ENCODE results near the gene MRM1. TPM values are rescaled to one million over a fixed set of nuclear protein-coding genes. Genes with fewer than 3 reads are reported as not detected.
A peak's percentile ranks its signal among the peaks of the same experiment; 100 is the strongest.

Gene MRM1
- 1 to 10 TPM; 4.6 to 6.1 TPM for polyA plus RNA-seq

GRCh38 chr17:36601303-36602029, at the start of gene MRM1:
TSS of gene MRM1 (plus strand) at chr17:36601583. CDS start at chr17:36601811, 228 bp downstream.
- 0 to 1% methylated on average over 57 to 60 of the region's 60 CpGs for WGBS, 2 donors
- peaks cover 0 to 1% of the 10 kb centered on the region in 2 donors for H3K36me3 ChIP-seq (ENCODE audit: control insufficient read depth in 2 of 2, insufficient read depth in 2 of 2, low read length in 1 of 2)

GRCh38 chr17:36553459-36553858, 47.9 kb upstream of the MRM1 start:
- Histone ChIP-seq H3K4me3 (ENCODE audit: low read depth in 1 of 2, low read length in 2 of 2) (no peak overlapping the region), H3K4me1 (ENCODE audit: control insufficient read depth in 2 of 2, insufficient read depth in 2 of 2, low read length in 1 of 2) (no peaks in the 10 kb centered on the region), H3K27me3 (ENCODE audit: control insufficient read depth in 1 of 2, insufficient read depth in 2 of 2, low read length in 2 of 2) (no peaks in the 10 kb centered on the region), H3K36me3 (ENCODE audit: control insufficient read depth in 2 of 2, insufficient read depth in 2 of 2, low read length in 1 of 2) (peaks cover 10 to 16% of the 10 kb centered on the region in 2 donors), H3K27ac (ENCODE audit: low read depth in 2 of 2, low read length in 1 of 2) (no peak overlapping the region), H3K9me3 (ENCODE audit: control insufficient read depth in 2 of 2, insufficient read depth in 1 of 2, low read depth in 1 of 2, low read length in 1 of 2) (no peaks in the 10 kb centered on the region)
- WGBS, 2 donors = 86% methylated on average over 3 of the region's 3 CpGs

More at GRCh38 chr17:36601303-36602029, at the start of gene MRM1:
- H3K27ac ChIP-seq (ENCODE audit: low read depth in 2 of 2, low read length in 1 of 2) = peak within 1 kb of the TSS; percentile 81 to 91
- peak within 1 kb of the TSS; percentile 73 to 93 for H3K4me3 ChIP-seq (ENCODE audit: low read depth in 1 of 2, low read length in 2 of 2)
- no peaks in the 10 kb centered on the region for H3K27me3 ChIP-seq (ENCODE audit: control insufficient read depth in 1 of 2, insufficient read depth in 2 of 2, low read length in 2 of 2)
- no peaks in the 10 kb centered on the region for H3K9me3 ChIP-seq (ENCODE audit: control insufficient read depth in 2 of 2, insufficient read depth in 1 of 2, low read depth in 1 of 2, low read length in 1 of 2)
- peaks cover 0 to 3% of the 10 kb centered on the region in 2 donors for H3K4me1 ChIP-seq (ENCODE audit: control insufficient read depth in 2 of 2, insufficient read depth in 2 of 2, low read length in 1 of 2)

- Histone ChIP-seq H3K27me3 (ENCODE audit: control insufficient read depth in 1 of 2, insufficient read depth in 2 of 2, low read length in 2 of 2) (no peaks in the 10 kb centered on the region), H3K27ac (ENCODE audit: low read depth in 2 of 2, low read length in 1 of 2) (no peak overlapping the region), H3K4me1 (ENCODE audit: control insufficient read depth in 2 of 2, insufficient read depth in 2 of 2, low read length in 1 of 2) (no peaks in the 10 kb centered on the region), H3K4me3 (ENCODE audit: low read depth in 1 of 2, low read length in 2 of 2) (no peak overlapping the region), H3K9me3 (ENCODE audit: control insufficient read depth in 2 of 2, insufficient read depth in 1 of 2, low read depth in 1 of 2, low read length in 1 of 2) (no peaks in the 10 kb centered on the region), H3K36me3 (ENCODE audit: control insufficient read depth in 2 of 2, insufficient read depth in 2 of 2, low read length in 1 of 2) (peaks cover 0 to 15% of the 10 kb centered on the region in 2 donors)
- whole genome bisulfite sequencing, 2 donors = 93 to 94% methylated on average over 4 of the region's 4 CpGs
Observed at GRCh38 chr17:36566081-36566480, 35.3 kb upstream of the MRM1 start.

- no peak overlapping the region for H3K27ac ChIP-seq (ENCODE audit: low read depth in 2 of 2, low read length in 1 of 2)
- H3K4me3 ChIP-seq (ENCODE audit: low read depth in 1 of 2, low read length in 2 of 2) = no peak overlapping the region
- H3K9me3 ChIP-seq (ENCODE audit: control insufficient read depth in 2 of 2, insufficient read depth in 1 of 2, low read depth in 1 of 2, low read length in 1 of 2) = no peaks in the 10 kb centered on the region
- peaks cover 5 to 14% of the 10 kb centered on the region in 2 donors for H3K36me3 ChIP-seq (ENCODE audit: control insufficient read depth in 2 of 2, insufficient read depth in 2 of 2, low read length in 1 of 2)
- no peaks in the 10 kb centered on the region for H3K27me3 ChIP-seq (ENCODE audit: control insufficient read depth in 1 of 2, insufficient read depth in 2 of 2, low read length in 2 of 2)
- H3K4me1 ChIP-seq (ENCODE audit: control insufficient read depth in 2 of 2, insufficient read depth in 2 of 2, low read length in 1 of 2) = no peaks in the 10 kb centered on the region
- 95 to 98% methylated on average over 12 of the region's 12 CpGs for WGBS, 2 donors
Observed at GRCh38 chr17:36575028-36575427, 26.4 kb upstream of the MRM1 start.

- 57 to 71% methylated on average over 2 of the region's 2 CpGs for WGBS, 2 donors
- Histone ChIP-seq H3K4me1 (ENCODE audit: control insufficient read depth in 2 of 2, insufficient read depth in 2 of 2, low read length in 1 of 2) (no peaks in the 10 kb centered on the region), H3K27ac (ENCODE audit: low read depth in 2 of 2, low read length in 1 of 2) (no peak overlapping the region), H3K36me3 (ENCODE audit: control insufficient read depth in 2 of 2, insufficient read depth in 2 of 2, low read length in 1 of 2) (peaks cover 5 to 15% of the 10 kb centered on the region in 2 donors), H3K9me3 (ENCODE audit: control insufficient read depth in 2 of 2, insufficient read depth in 1 of 2, low read depth in 1 of 2, low read length in 1 of 2) (no peaks in the 10 kb centered on the region), H3K4me3 (ENCODE audit: low read depth in 1 of 2, low read length in 2 of 2) (no peak overlapping the region), H3K27me3 (ENCODE audit: control insufficient read depth in 1 of 2, insufficient read depth in 2 of 2, low read length in 2 of 2) (no peaks in the 10 kb centered on the region)
Observed at GRCh38 chr17:36576793-36577192, 24.6 kb upstream of the MRM1 start.

- 72 to 81% methylated on average over 2 of the region's 2 CpGs for WGBS, 2 donors
- H3K9me3 ChIP-seq (ENCODE audit: control insufficient read depth in 2 of 2, insufficient read depth in 1 of 2, low read depth in 1 of 2, low read length in 1 of 2) = no peaks in the 10 kb centered on the region
- H3K27ac ChIP-seq (ENCODE audit: low read depth in 2 of 2, low read length in 1 of 2) = no peak overlapping the region
- no peak overlapping the region for H3K4me3 ChIP-seq (ENCODE audit: low read depth in 1 of 2, low read length in 2 of 2)
- H3K36me3 ChIP-seq (ENCODE audit: control insufficient read depth in 2 of 2, insufficient read depth in 2 of 2, low read length in 1 of 2) = peaks cover 5 to 14% of the 10 kb centered on the region in 2 donors
- H3K4me1 ChIP-seq (ENCODE audit: control insufficient read depth in 2 of 2, insufficient read depth in 2 of 2, low read length in 1 of 2) = no peaks in the 10 kb centered on the region
- H3K27me3 ChIP-seq (ENCODE audit: control insufficient read depth in 1 of 2, insufficient read depth in 2 of 2, low read length in 2 of 2) = no peaks in the 10 kb centered on the region
Observed at GRCh38 chr17:36578671-36579070, 22.7 kb upstream of the MRM1 start.

- Histone ChIP-seq H3K9me3 (ENCODE audit: control insufficient read depth in 2 of 2, insufficient read depth in 1 of 2, low read depth in 1 of 2, low read length in 1 of 2) (no peaks in the 10 kb centered on the region), H3K4me3 (ENCODE audit: low read depth in 1 of 2, low read length in 2 of 2) (no peak overlapping the region), H3K27ac (ENCODE audit: low read depth in 2 of 2, low read length in 1 of 2) (no peak overlapping the region), H3K4me1 (ENCODE audit: control insufficient read depth in 2 of 2, insufficient read depth in 2 of 2, low read length in 1 of 2) (no peaks in the 10 kb centered on the region), H3K27me3 (ENCODE audit: control insufficient read depth in 1 of 2, insufficient read depth in 2 of 2, low read length in 2 of 2) (no peaks in the 10 kb centered on the region), H3K36me3 (ENCODE audit: control insufficient read depth in 2 of 2, insufficient read depth in 2 of 2, low read length in 1 of 2) (peaks cover 12 to 19% of the 10 kb centered on the region in 2 donors)
- 59 to 76% methylated on average over 1 of the region's 1 CpG for WGBS, 2 donors
Observed at GRCh38 chr17:36583787-36584186, 17.6 kb upstream of the MRM1 start.

- Histone ChIP-seq H3K36me3 (ENCODE audit: control insufficient read depth in 2 of 2, insufficient read depth in 2 of 2, low read length in 1 of 2) (peaks cover 8 to 19% of the 10 kb centered on the region in 2 donors), H3K9me3 (ENCODE audit: control insufficient read depth in 2 of 2, insufficient read depth in 1 of 2, low read depth in 1 of 2, low read length in 1 of 2) (no peaks in the 10 kb centered on the region), H3K4me1 (ENCODE audit: control insufficient read depth in 2 of 2, insufficient read depth in 2 of 2, low read length in 1 of 2) (peaks cover 0 to under 1% of the 10 kb centered on the region in 2 donors), H3K27me3 (ENCODE audit: control insufficient read depth in 1 of 2, insufficient read depth in 2 of 2, low read length in 2 of 2) (no peaks in the 10 kb centered on the region), H3K27ac (ENCODE audit: low read depth in 2 of 2, low read length in 1 of 2) (no peak overlapping the region), H3K4me3 (ENCODE audit: low read depth in 1 of 2, low read length in 2 of 2) (no peak overlapping the region)
- WGBS, 2 donors = 88 to 94% methylated on average over 2 of the region's 2 CpGs
Observed at GRCh38 chr17:36586138-36586537, 15.2 kb upstream of the MRM1 start.

GRCh38 chr17:36590082-36590481, 11.3 kb upstream of the MRM1 start:
- WGBS, 2 donors = 55 to 57% methylated on average over 2 of the region's 2 CpGs
- peaks cover 8 to 11% of the 10 kb centered on the region in 2 donors for H3K36me3 ChIP-seq (ENCODE audit: control insufficient read depth in 2 of 2, insufficient read depth in 2 of 2, low read length in 1 of 2)
- H3K9me3 ChIP-seq (ENCODE audit: control insufficient read depth in 2 of 2, insufficient read depth in 1 of 2, low read depth in 1 of 2, low read length in 1 of 2) = no peaks in the 10 kb centered on the region
- no peak overlapping the region for H3K27ac ChIP-seq (ENCODE audit: low read depth in 2 of 2, low read length in 1 of 2)
- no peak overlapping the region for H3K4me3 ChIP-seq (ENCODE audit: low read depth in 1 of 2, low read length in 2 of 2)
- peaks cover 2 to 14% of the 10 kb centered on the region in 2 donors for H3K4me1 ChIP-seq (ENCODE audit: control insufficient read depth in 2 of 2, insufficient read depth in 2 of 2, low read length in 1 of 2)
- H3K27me3 ChIP-seq (ENCODE audit: control insufficient read depth in 1 of 2, insufficient read depth in 2 of 2, low read length in 2 of 2) = no peaks in the 10 kb centered on the region
